ENCODE measurements around the gene ST13. TPM values are rescaled to one million over a fixed set of nuclear protein-coding genes. Genes with fewer than 3 reads are reported as not detected.
A peak's percentile ranks its signal among the peaks of the same experiment; 100 is the strongest.

Gene ST13
- total RNA-seq, 1 experiment from 2014 or later = 385 TPM

GRCh38 chr22:40808018-40808841, 48.2 kb downstream of the ST13 start:
- Mint-ChIP-seq H3K4me3 (ENCODE audit: unreplicated experiment) (no peak overlapping the region), H3K27ac (ENCODE audit: unreplicated experiment) (no peak overlapping the region), H3K4me1 (ENCODE audit: low read depth, unreplicated experiment) (peaks cover 10% of the 10 kb centered on the region), H3K9me3 (ENCODE audit: unreplicated experiment) (no peaks in the 10 kb centered on the region), H3K27me3 (ENCODE audit: insufficient read depth, unreplicated experiment) (no peaks in the 10 kb centered on the region), H3K36me3 (ENCODE audit: insufficient read depth, unreplicated experiment) (peaks cover 13% of the 10 kb centered on the region)
- ChIA-PET POLR2A (no interaction called here), CTCF (no interaction called here)
- DNase-seq = no peak
- no peak overlapping the region for H3K4me3 ChIP-seq (ENCODE audit: low read depth, low read length)
- intact Hi-C loops (cut with micrococcal nuclease; ENCODE audit: unreplicated experiment) = no loop called here
- no peaks in the 10 kb centered on the region for H3K9me3 ChIP-seq
- TF ChIP-seq, protein P1, sequence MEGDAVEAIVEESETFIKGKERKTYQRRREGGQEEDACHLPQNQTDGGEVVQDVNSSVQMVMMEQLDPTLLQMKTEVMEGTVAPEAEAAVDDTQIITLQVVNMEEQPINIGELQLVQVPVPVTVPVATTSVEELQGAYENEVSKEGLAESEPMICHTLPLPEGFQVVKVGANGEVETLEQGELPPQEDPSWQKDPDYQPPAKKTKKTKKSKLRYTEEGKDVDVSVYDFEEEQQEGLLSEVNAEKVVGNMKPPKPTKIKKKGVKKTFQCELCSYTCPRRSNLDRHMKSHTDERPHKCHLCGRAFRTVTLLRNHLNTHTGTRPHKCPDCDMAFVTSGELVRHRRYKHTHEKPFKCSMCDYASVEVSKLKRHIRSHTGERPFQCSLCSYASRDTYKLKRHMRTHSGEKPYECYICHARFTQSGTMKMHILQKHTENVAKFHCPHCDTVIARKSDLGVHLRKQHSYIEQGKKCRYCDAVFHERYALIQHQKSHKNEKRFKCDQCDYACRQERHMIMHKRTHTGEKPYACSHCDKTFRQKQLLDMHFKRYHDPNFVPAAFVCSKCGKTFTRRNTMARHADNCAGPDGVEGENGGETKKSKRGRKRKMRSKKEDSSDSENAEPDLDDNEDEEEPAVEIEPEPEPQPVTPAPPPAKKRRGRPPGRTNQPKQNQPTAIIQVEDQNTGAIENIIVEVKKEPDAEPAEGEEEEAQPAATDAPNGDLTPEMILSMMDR (IDR thresholded peaks at IDR 0.05; ENCODE audit: insufficient read depth in 1 of 2, low read depth in 1 of 2, low read length in 1 of 2, severe bottlenecking in 1 of 2, unreplicated experiment in 1 of 2) = no peak
- no peaks in the 10 kb centered on the region for H3K27me3 ChIP-seq (replicated peaks; ENCODE audit: control insufficient read depth, insufficient read depth, low read length)
- H3K36me3 ChIP-seq (ENCODE audit: control insufficient read depth, insufficient read depth, low read length) = no peaks in the 10 kb centered on the region
- BruUV-seq (replicated peaks) = no TSS peak
- H3K4me1 ChIP-seq = no peaks in the 10 kb centered on the region; the same call in none of the 2 replicates

DNA sequence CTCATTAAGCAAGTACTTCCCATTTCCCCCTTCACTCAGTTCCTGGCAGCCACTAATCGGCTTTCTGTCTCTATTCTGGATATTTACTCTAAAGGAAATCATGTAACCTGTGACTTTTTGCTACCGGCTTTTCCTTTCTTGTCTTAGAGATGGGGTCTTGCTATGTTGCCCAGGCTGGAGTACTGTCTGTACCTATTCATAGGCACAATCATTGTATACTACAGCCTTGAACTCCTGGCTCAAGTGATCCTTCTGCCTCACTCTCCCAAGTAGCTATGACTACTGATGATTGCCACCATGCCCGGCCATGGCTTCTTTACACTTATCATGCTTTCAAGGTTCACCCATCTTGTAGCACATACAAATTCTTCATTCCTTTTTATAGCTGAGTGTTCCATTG, 49.7 kb downstream of the ST13 start:
- CTCF ChIA-PET = no interaction called here
- Histone ChIP-seq H3K4me3 (ENCODE audit: low read depth, low read length) (no peak overlapping the region), H3K36me3 (ENCODE audit: control insufficient read depth, insufficient read depth, low read length) (no peaks in the 10 kb centered on the region), H3K9me3 (no peaks in the 10 kb centered on the region), H3K4me1 (no peaks in the 10 kb centered on the region; the same call in none of the 2 replicates), H3K27me3 (replicated peaks; ENCODE audit: control insufficient read depth, insufficient read depth, low read length) (no peaks in the 10 kb centered on the region)
- H3K9me3 Mint-ChIP-seq (ENCODE audit: unreplicated experiment) = no peaks in the 10 kb centered on the region
- H3K27me3 Mint-ChIP-seq (ENCODE audit: insufficient read depth, unreplicated experiment) = no peaks in the 10 kb centered on the region
- H3K4me1 Mint-ChIP-seq (ENCODE audit: low read depth, unreplicated experiment) = peaks cover 10% of the 10 kb centered on the region
- intact Hi-C loops (cut with micrococcal nuclease; ENCODE audit: unreplicated experiment) = no loop called here
- DNase-seq = no peak
- no peak overlapping the region for H3K27ac Mint-ChIP-seq (ENCODE audit: unreplicated experiment)
- no peak overlapping the region for H3K4me3 Mint-ChIP-seq (ENCODE audit: unreplicated experiment)
- TF ChIP-seq, protein P1 (IDR thresholded peaks at IDR 0.05; ENCODE audit: insufficient read depth in 1 of 2, low read depth in 1 of 2, low read length in 1 of 2, severe bottlenecking in 1 of 2, unreplicated experiment in 1 of 2) = no peak
- POLR2A ChIA-PET = no interaction called here
- no TSS peak for BruUV-seq (replicated peaks)
- H3K36me3 Mint-ChIP-seq (ENCODE audit: insufficient read depth, unreplicated experiment) = peaks cover 9% of the 10 kb centered on the region

DNA sequence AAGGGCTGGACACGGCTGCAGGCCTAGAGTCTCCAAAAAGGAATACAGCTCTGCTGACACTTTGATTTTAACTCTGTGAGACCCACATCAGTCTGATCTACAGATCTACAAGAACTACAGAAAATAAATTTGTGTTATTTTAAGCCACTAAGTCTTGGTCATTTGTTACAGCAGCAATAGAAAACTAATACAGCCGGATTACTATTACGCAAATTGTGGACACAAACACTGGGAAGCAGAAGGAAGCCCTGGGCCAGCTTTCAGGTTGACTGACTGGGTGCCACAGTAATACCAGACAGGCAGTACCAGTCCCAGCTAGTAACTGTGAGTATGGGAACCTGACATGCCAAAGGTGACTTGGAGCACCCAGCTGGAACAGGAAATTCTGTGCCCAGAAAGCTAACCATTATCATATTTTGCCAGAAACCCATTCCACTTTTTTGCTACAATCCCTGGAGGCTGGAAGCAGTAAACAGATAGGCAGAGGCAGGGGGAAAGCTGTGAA, 50.7 kb downstream of the ST13 start:
- Mint-ChIP-seq H3K9me3 (ENCODE audit: unreplicated experiment) (no peaks in the 10 kb centered on the region), H3K36me3 (ENCODE audit: insufficient read depth, unreplicated experiment) (peaks cover 1% of the 10 kb centered on the region), H3K27ac (ENCODE audit: unreplicated experiment) (peak overlapping the region; percentile 55), H3K4me3 (ENCODE audit: unreplicated experiment) (no peak overlapping the region), H3K4me1 (ENCODE audit: low read depth, unreplicated experiment) (peaks cover 10% of the 10 kb centered on the region), H3K27me3 (ENCODE audit: insufficient read depth, unreplicated experiment) (no peaks in the 10 kb centered on the region)
- ChIA-PET POLR2A (no interaction called here), CTCF (no interaction called here)
- H3K36me3 ChIP-seq (ENCODE audit: control insufficient read depth, insufficient read depth, low read length) = no peaks in the 10 kb centered on the region
- BruUV-seq (replicated peaks) = no TSS peak
- no peak for DNase-seq
- H3K27me3 ChIP-seq (replicated peaks; ENCODE audit: control insufficient read depth, insufficient read depth, low read length) = no peaks in the 10 kb centered on the region
- H3K4me3 ChIP-seq (ENCODE audit: low read depth, low read length) = no peak overlapping the region
- H3K9me3 ChIP-seq = no peaks in the 10 kb centered on the region
- H3K4me1 ChIP-seq = no peaks in the 10 kb centered on the region; the same call in none of the 2 replicates
- intact Hi-C loops (cut with micrococcal nuclease; ENCODE audit: unreplicated experiment) = no loop called here
- TF ChIP-seq, protein P1 (IDR thresholded peaks at IDR 0.05; ENCODE audit: insufficient read depth in 1 of 2, low read depth in 1 of 2, low read length in 1 of 2, severe bottlenecking in 1 of 2, unreplicated experiment in 1 of 2) = no peak
